Measurements from ENCODE around the gene GFER. TPM values are rescaled to one million over a fixed set of nuclear protein-coding genes. Genes with fewer than 3 reads are reported as not detected.

The GFER gene
- total RNA-seq, 4 donors from 2014 or later, result 12.8 to 45.6 (median 25.1) TPM

DNA sequence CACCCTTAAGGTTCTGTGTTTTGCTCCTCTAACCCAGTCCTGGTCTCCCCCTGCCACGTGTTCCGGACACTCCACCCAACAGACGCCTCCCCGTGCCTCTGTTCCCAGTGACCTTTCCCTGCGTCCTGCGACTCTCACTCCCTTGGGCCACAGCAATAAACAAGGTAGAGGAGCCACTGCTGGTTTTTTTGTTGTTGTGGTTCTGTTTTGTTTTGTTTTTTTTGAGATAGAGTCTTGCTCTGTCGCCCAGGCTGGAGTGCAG is 31.9 kb downstream of the GFER start:
- Histone ChIP-seq H3K36me3 (no peaks in the 10 kb centered on the region), H3K27me3 (peaks cover 44% of the 10 kb centered on the region), H3K9me3 (no peaks in the 10 kb centered on the region), H3K4me1 (peaks cover 0 to 16% (median 9%) of the 10 kb centered on the region in 3 donors), H3K27ac (no peak overlapping the region), H3K4me3 (no peak overlapping the region)
- WGBS, 2 donors (ENCODE audit: low coverage in 1 of 2), result 85 to 86% methylated on average over 7 of the region's 7 CpGs
- ATAC-seq, result no peak
- no peak for TF ChIP-seq POLR2A (IDR thresholded peaks at IDR 0.05)
- no peak for TF ChIP-seq EP300 (IDR thresholded peaks at IDR 0.05)
- TF ChIP-seq POLR2AphosphoS5 (IDR thresholded peaks at IDR 0.05), result no peak
- TF ChIP-seq, protein P1, sequence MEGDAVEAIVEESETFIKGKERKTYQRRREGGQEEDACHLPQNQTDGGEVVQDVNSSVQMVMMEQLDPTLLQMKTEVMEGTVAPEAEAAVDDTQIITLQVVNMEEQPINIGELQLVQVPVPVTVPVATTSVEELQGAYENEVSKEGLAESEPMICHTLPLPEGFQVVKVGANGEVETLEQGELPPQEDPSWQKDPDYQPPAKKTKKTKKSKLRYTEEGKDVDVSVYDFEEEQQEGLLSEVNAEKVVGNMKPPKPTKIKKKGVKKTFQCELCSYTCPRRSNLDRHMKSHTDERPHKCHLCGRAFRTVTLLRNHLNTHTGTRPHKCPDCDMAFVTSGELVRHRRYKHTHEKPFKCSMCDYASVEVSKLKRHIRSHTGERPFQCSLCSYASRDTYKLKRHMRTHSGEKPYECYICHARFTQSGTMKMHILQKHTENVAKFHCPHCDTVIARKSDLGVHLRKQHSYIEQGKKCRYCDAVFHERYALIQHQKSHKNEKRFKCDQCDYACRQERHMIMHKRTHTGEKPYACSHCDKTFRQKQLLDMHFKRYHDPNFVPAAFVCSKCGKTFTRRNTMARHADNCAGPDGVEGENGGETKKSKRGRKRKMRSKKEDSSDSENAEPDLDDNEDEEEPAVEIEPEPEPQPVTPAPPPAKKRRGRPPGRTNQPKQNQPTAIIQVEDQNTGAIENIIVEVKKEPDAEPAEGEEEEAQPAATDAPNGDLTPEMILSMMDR (IDR thresholded peaks at IDR 0.05), result no peak

DNA sequence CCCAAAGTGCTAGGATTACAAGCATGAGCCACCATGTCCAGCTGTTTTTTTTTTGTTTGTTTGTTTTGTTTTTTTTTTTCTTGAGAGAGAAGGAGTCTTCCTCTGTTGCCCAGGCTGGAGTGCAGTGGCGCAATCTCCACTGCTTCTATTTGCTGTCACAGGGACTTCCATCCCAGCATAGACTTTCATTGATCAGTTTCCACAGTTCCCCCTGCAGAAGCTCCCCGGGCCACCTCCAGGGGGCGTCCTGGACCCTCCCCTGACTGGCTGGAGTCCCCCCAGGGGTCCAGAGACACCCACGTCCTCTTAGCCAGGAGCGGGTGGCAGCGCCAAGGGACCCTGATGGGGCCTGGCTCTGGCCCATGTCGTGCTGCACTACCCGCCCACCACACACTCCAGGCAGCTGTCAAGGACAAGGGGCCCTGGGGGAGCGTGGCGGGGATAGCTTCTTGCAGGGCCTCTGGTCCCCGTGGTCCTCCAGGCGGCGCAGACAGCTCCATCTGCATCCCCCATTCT is 32.5 kb downstream of the GFER start:
- Histone ChIP-seq H3K9me3 (no peaks in the 10 kb centered on the region), H3K4me3 (no peak overlapping the region), H3K27me3 (peaks cover 50% of the 10 kb centered on the region), H3K4me1 (peaks cover 0 to 16% (median 9%) of the 10 kb centered on the region in 3 donors), H3K27ac (no peak overlapping the region), H3K36me3 (no peaks in the 10 kb centered on the region)
- ATAC-seq, result no peak
- 0% methylated on average over 1 of the region's 13 CpGs; no CpG with 5 or more reads in 1 of the 2 donors for WGBS, 2 donors (ENCODE audit: low coverage in 1 of 2)
- TF ChIP-seq, protein P1 (IDR thresholded peaks at IDR 0.05), result peak in 2 of 4 experiments; percentile 7 to 37
- no peak for TF ChIP-seq POLR2AphosphoS5 (IDR thresholded peaks at IDR 0.05)

DNA sequence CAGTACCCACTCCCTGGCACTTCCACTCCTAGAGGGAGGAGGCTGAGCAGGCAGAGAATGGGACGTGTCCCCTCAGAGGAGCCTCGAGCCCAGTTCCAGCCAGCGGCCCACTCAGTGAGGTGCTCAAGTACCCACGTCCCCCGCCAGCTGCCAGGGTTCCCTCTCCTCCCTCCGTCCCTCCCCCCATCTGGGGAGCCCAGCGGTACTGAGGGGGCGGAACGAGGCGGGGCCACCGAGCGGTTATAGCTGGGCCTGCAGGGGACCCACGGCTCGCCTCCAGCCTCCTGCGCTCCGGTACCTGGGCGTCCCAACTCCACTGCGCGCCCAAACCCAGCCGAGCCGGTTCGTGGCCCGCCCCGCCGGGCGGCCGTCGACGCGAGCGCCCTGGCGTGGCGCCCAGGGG is 35.5 kb downstream of the GFER start, which contains the start of gene NPW:
TSS of gene NPW (plus strand) at position 268 of the 403 bp plus-strand sequence.
- Histone ChIP-seq H3K4me3 (peak within 1 kb of the TSS in 1 of 2 donors; percentile 16), H3K4me1 (peaks cover 0 to 37% (median 19%) of the 10 kb centered on the region in 3 donors), H3K9me3 (no peaks in the 10 kb centered on the region), H3K36me3 (no peaks in the 10 kb centered on the region), H3K27me3 (peaks cover 63% of the 10 kb centered on the region), H3K27ac (no peak within 1 kb of the TSS)
- 7% methylated on average over 3 of the region's 33 CpGs; no CpG with 5 or more reads in 1 of the 2 donors for WGBS, 2 donors (ENCODE audit: low coverage in 1 of 2)
- no peak for TF ChIP-seq POLR2A (IDR thresholded peaks at IDR 0.05)
- TF ChIP-seq, protein P1 (IDR thresholded peaks at IDR 0.05), result no peak
- TF ChIP-seq POLR2AphosphoS5 (IDR thresholded peaks at IDR 0.05), result no peak
- TF ChIP-seq EP300 (IDR thresholded peaks at IDR 0.05), result no peak
- no peak for ATAC-seq

DNA sequence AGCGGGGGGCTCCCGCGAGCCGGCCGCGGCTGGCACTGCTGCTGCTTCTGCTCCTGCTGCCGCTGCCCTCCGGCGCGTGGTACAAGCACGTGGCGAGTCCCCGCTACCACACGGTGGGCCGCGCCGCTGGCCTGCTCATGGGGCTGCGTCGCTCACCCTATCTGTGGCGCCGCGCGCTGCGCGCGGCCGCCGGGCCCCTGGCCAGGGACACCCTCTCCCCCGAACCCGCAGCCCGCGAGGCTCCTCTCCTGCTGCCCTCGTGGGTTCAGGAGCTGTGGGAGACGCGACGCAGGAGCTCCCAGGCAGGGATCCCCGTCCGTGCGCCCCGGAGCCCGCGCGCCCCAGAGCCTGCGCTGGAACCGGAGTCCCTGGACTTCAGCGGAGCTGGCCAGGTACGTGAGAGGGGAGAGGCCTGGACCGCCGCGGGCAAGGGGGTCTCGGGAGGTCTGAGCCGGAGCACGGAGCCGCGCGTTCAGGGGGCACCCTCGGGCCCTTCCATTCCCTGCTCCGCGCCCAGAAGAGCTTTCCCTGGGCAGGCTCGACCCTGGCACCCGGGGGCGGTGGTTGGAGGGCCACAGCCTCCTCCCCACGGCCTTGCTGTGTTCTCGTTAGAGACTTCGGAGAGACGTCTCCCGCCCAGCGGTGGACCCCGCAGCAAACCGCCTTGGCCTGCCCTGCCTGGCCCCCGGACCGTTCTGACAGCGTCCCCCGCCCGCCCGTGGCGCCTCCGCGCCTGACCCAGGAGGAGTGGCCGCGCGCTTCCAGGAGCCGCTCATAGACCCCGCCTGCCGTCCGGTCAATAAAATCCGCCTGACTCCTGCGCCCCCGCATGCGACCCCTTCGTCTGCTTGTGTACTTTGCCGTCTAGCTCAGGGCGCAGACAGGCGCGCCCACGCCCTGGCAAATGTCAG is 36.2 kb downstream of the GFER start:
- Histone ChIP-seq H3K9me3 (no peaks in the 10 kb centered on the region), H3K4me3 (peak overlapping the region in 1 of 2 donors; percentile 16), H3K27me3 (peaks cover 63% of the 10 kb centered on the region), H3K36me3 (no peaks in the 10 kb centered on the region), H3K4me1 (peaks cover 0 to 40% (median 19%) of the 10 kb centered on the region in 3 donors), H3K27ac (no peak overlapping the region)
- TF ChIP-seq POLR2AphosphoS5 (IDR thresholded peaks at IDR 0.05) (no peak), EP300 (IDR thresholded peaks at IDR 0.05) (no peak), POLR2A (IDR thresholded peaks at IDR 0.05) (no peak)
- TF ChIP-seq, protein P1 (IDR thresholded peaks at IDR 0.05), result no peak
- 3% methylated on average over 6 of the region's 96 CpGs; no CpG with 5 or more reads in 1 of the 2 donors for WGBS, 2 donors (ENCODE audit: low coverage in 1 of 2)
- ATAC-seq, result no peak

Measured in gastroesophageal sphincter (tissue), 4 donors.